Activated CD4-positive, alpha-beta T cell treated with anti-CD3 and anti-CD28 coated beads for 48 hours (primary cell): ENCODE results near the gene NTRK2.

Source experiments
- DNase-seq: peaks from one replicate; pipeline ENCODE4 v3.0.0-alpha.2; 2020

Gene NTRK2

GRCh38 chr9:84949971-84950370 is 280.4 kb downstream of the NTRK2 start:
- DNase-seq: no peak

- no peak for DNase-seq
Observed at GRCh38 chr9:84950879-84951811, 281.6 kb downstream of the NTRK2 start.

GRCh38 chr9:84953252-84953773 is 283.8 kb downstream of the NTRK2 start:
- no peak for DNase-seq

GRCh38 chr9:84953797-84954705 is 284.5 kb downstream of the NTRK2 start:
- DNase-seq: peak; percentile 72

GRCh38 chr9:84955155-84955554 is 285.6 kb downstream of the NTRK2 start:
- no peak for DNase-seq

GRCh38 chr9:84955971-84956370 is 286.4 kb downstream of the NTRK2 start:
- DNase-seq: no peak

- no peak for DNase-seq
Observed at GRCh38 chr9:84959339-84959738, 289.8 kb downstream of the NTRK2 start.

- no peak for DNase-seq
Observed at GRCh38 chr9:84966876-84967830, 297.6 kb downstream of the NTRK2 start.

GRCh38 chr9:84969084-84969483 is 299.6 kb downstream of the NTRK2 start:
- DNase-seq: no peak

- DNase-seq: no peak
Observed at GRCh38 chr9:84969736-84970135, 300.2 kb downstream of the NTRK2 start.

GRCh38 chr9:84970432-84970831 is 300.9 kb downstream of the NTRK2 start:
- no peak for DNase-seq

GRCh38 chr9:84971571-84971970 is 302.0 kb downstream of the NTRK2 start:
- no peak for DNase-seq

- no peak for DNase-seq
Observed at GRCh38 chr9:84974258-84974657, 304.7 kb downstream of the NTRK2 start.

- no peak for DNase-seq
Observed at GRCh38 chr9:84974855-84975254, 305.3 kb downstream of the NTRK2 start.

- no peak for DNase-seq
Observed at GRCh38 chr9:84975926-84976325, 306.4 kb downstream of the NTRK2 start.

GRCh38 chr9:84978661-84979060 is 309.1 kb downstream of the NTRK2 start:
- DNase-seq: no peak

GRCh38 chr9:84983749-84984148 is 314.2 kb downstream of the NTRK2 start:
- no peak for DNase-seq

GRCh38 chr9:84988621-84989020 is 319.1 kb downstream of the NTRK2 start:
- no peak for DNase-seq

GRCh38 chr9:84990416-84990815 is 320.9 kb downstream of the NTRK2 start:
- no peak for DNase-seq

GRCh38 chr9:84990850-84991513 is 321.5 kb downstream of the NTRK2 start:
- DNase-seq: no peak

GRCh38 chr9:84991514-84991870 is 322.0 kb downstream of the NTRK2 start:
- DNase-seq: no peak

GRCh38 chr9:84992381-84992780 is 322.9 kb downstream of the NTRK2 start:
- no peak for DNase-seq
